RWPE1 (cell line): ENCODE measurements around the gene DDX51.

Experiments used
- CTCF ChIA-PET: fragments of 350-600 bp; sonication (Branson Sonifier 250); formaldehyde crosslinking; extraction: SDS; loops from one replicate; lab custom pipeline; 2021; lab: Yijun Ruan, JAX
- POLR2A ChIA-PET: fragments of 400-600 bp; formaldehyde crosslinking; extraction: SDS; loops from one replicate; lab custom pipeline; 2020; ENCODE audit warnings: antibody characterized with exemption; ENCODE audit not compliant: low non-redundant PET; lab: Yijun Ruan, JAX
- DNase-seq: peaks from one replicate; pipeline ENCODE4 v3.0.0; 2012; ENCODE audit warnings: low spot score
- H3K27ac ChIP-seq: fragments of 450-650 bp; 2 replicates; pipeline ENCODE4 v1.5.1; 2017
- TF ChIP-seq, protein P1 (sequence below): fragments of 450-650 bp; conservative IDR thresholded peaks from 2 replicates; pipeline ENCODE4 v1.5.1; 2017; ENCODE audit warnings: low read depth, mild to moderate bottlenecking

DDX51 gene

DNA sequence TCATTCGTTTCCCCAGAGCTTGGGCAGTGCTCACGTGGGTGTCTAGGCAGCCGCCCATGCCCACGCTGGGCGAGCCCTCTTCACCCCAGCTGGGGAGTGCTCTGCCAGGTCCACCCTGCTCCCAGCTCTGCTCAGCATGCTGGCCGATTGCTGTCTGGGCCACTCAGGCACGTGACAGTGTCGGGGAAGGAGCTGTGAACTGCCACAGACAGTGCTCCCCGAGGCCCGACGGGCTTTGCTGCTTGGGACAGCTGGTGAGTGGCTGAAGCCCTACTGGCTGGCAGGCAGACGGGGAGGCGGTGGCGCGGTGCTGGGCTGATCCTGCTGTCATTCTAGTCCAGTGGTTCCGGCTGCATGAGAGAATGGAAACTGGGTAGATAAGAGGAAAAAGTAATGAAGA is 15.9 kb upstream of the DDX51 start:
- TF ChIP-seq, protein P1, sequence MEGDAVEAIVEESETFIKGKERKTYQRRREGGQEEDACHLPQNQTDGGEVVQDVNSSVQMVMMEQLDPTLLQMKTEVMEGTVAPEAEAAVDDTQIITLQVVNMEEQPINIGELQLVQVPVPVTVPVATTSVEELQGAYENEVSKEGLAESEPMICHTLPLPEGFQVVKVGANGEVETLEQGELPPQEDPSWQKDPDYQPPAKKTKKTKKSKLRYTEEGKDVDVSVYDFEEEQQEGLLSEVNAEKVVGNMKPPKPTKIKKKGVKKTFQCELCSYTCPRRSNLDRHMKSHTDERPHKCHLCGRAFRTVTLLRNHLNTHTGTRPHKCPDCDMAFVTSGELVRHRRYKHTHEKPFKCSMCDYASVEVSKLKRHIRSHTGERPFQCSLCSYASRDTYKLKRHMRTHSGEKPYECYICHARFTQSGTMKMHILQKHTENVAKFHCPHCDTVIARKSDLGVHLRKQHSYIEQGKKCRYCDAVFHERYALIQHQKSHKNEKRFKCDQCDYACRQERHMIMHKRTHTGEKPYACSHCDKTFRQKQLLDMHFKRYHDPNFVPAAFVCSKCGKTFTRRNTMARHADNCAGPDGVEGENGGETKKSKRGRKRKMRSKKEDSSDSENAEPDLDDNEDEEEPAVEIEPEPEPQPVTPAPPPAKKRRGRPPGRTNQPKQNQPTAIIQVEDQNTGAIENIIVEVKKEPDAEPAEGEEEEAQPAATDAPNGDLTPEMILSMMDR = no peak
- ChIA-PET POLR2A (no interaction called here), CTCF (no interaction called here)
- DNase-seq = no peak
- H3K27ac ChIP-seq = peak overlapping the region; percentile 37; the same call in 1 of the 2 replicates

DNA sequence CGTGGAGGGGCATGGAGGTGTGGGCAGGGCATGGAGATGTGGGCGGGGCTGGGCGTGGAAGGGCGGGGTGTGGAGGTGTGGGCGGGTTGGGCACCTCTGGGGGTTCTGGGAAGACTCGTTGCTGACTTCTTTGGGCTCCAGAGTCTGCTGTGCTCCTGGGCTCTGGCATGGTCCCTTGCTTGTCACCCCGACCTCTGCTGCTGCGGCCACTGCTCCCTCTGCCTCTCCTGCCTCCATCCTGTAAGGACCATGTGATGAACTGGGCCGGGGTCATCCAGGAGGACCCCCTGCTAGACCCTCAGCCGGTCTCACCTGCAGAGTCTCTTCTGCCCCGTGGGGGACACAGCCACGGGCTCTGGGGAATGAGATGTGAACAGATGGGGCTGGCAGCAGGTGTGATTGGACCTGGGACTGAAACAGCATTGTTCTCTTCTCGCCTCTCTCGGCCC is 15.5 kb upstream of the DDX51 start:
- POLR2A ChIA-PET = no interaction called here

DNA sequence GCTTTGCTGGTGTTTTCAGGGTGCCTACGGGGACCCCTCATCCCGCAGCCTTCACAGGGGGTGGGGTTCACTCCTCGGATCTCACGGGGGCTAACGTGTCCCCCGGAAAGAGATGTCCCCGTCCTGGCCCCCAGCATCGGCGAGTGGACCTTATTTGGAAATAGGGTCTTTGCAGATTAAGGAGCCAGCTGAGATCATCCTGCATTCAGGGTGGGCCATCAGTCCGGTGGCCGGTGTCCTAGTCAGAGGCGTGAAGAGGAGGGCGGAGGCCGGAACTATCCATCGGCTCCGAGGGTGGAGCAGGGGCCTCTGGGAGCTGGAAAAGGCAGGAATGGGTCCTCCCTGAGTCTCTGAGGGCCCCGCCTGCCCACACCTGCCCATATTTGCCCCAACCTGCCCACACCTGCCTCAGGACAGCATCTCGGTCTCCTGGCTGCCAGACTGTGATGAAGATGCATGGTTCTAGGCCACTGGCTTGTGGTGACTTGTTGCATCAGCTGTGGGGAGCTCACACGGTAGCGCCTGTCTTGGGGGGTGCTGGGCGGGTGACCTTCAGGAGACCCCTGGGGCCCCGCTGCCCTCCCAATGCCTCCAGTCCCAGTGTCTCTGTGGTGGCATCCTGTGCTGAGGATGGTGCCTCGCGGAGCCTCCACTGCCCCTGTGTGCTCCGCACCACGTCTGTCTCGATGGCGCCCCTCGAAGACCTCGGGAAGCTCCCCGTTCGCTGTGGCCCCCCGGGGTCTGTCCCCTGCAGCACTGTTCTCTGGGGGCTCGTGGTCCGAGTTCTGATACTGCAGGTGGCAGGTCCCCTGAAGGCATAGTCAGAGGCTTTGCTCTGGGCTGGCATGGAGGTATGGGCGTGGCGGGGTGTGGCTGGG is 14.8 kb upstream of the DDX51 start:
- no peak for DNase-seq
- POLR2A ChIA-PET = no interaction called here
- TF ChIP-seq, protein P1 = no peak
- CTCF ChIA-PET = interaction anchor here (0.7 kb wide), 1 partner anchor 402 kb away, joined by 4 read pairs; no protein-coding TSS in a partner anchor
- H3K27ac ChIP-seq = peak overlapping the region; percentile 37; the same call in 1 of the 2 replicates

More for the DNA sequence above, 15.5 kb upstream of the DDX51 start:
- CTCF ChIA-PET = no interaction called here
- TF ChIP-seq, protein P1 = no peak
- no peak for DNase-seq
- H3K27ac ChIP-seq = peak overlapping the region; percentile 37; the same call in 1 of the 2 replicates

DNA sequence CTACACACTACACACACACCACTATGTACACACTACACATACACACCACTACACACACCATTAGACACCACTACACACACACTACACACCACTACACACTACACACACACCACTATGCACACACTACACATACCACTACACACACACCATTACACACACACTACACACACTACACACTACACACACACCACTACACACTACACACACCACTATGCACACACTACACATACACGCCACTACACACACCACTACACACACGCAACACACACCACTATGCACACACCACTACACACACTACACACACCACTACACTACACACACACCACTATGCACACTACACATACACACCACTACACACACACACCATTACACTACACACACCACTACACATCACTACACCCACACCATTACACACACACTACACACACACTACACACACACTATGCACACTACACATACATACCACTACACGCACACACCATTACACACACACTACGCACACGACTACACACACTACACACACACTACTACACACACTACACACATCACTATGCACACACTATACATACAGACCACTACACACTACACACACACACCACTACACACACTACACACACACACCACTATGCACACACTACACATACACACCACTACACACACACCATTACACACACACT is 13.8 kb upstream of the DDX51 start:
- ChIA-PET POLR2A (no interaction called here), CTCF (no interaction called here)
- TF ChIP-seq, protein P1 = no peak
- no peak overlapping the region for H3K27ac ChIP-seq
- no peak for DNase-seq

DNA sequence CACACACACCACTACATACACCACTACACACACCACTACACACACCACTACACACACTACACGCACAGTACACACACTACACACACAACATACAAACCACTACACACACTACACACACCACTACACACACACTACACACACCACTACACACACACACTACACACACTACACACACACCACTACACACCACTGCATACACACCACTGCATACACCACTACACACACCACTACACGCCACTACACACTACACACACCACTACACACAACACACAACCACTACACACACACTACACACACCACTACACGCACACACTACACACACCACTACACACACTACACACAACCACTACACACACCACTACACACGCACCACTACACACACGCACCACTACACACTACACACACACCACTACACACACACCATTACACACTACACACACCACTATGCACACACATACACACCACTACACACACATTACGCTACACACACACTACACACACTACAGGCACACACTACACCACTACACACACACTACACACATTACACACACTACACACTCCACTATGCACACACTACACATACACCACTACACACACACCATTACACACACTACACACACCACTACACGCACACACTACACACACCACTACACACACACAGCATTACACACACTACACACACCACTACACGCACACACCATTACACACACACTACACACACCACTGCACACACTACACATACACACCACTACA is 12.6 kb upstream of the DDX51 start:
- TF ChIP-seq, protein P1 = no peak
- no peak for DNase-seq
- POLR2A ChIA-PET = no interaction called here
- CTCF ChIA-PET = no interaction called here
- H3K27ac ChIP-seq = no peak overlapping the region
